Activated naive CD8-positive, alpha-beta T cell treated with anti-CD3 and anti-CD28 coated beads, Interleukin-2, amount 50 U/mL, for 16 hours (primary cell): Measurements from ENCODE around the gene TRPM2.
"Not testable (repeated sequence)": the region's sequence is repeated elsewhere in the genome, so short reads cannot be mapped to it uniquely, and the experiment has no call there.

Source experiments
- DNase-seq: peaks from one replicate; pipeline ENCODE4 v3.0.0-alpha.2; 2020; ENCODE audit warnings: low read depth, low spot score

Gene TRPM2

DNA sequence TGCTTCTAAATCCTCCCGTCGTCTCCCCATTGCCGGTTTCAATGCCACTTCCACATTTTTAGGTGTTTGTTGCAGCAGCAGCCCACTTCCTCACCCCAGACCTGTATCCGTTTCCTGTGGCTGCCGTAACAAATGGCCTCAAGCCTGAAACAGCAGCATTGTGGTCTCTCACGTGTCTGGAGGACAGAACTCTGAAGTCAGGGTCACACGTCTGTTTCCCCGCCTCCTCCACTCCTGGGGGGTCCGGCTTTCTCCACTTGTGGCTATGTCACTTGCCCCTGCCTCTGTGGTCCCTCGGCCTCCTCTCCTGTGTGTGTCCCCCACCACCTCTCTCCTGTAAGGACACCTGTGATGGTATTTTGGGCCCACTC lies 21.8 kb downstream of the TRPM2 start:
- no peak for DNase-seq

DNA sequence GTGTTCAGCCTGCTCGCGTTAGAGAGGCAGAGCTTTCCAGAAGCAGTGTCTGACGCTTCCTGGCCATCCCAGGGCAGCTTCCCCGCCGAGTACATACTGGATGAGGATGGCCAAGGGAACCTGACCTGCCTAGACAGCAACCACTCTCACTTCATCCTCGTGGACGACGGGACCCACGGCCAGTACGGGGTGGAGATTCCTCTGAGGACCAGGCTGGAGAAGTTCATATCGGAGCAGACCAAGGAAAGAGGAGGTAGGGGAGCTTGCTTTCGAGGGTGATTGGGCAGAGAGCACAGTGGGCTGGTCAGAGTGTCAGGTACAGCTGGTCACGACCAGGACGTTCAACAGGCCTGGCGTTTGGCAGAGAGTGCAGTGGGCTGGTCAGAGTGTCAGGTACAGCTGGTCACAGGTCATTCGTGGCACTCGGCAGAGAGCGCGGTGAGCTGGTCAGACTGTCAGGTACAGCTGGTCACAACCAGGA lies 22.4 kb downstream of the TRPM2 start:
- DNase-seq, result no peak

- no peak for DNase-seq
These were observed 23.2 kb downstream of the TRPM2 start for GRCh38 chr21:44376606-44377005.

DNA sequence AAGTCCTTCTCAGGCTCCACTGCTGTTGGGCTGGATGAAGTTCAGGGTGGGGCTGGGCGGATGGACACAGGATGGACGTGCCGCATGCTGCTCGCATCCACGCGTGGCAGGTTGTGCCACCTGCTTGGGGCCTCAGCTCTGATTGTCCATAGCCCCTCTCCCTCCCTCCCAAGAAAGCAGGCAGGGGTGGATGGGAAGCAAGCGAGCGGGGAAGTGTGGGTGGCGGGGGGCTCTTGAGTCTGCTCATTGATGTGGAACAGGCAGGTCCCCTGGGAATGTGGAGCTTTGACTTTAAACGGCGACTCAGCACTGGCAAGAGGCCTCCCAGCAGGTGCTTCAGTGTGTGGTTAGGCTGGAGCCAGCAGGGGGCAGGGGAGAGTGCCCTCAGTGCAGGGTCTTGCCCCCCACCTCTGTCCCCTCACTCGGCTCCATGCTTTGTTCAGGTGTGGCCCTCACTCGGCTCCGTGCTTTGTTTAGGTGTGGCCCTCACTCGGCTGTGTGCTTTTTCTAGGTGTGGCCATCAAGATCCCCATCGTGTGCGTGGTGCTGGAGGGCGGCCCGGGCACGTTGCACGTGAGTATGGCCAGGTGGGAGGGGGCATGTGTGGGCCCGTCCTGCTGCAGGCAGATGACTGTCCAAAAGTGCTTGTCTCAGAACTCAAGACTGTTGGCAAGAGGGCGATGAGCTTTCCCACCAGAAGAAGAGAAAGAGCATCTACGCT lies 23.9 kb downstream of the TRPM2 start:
- DNase-seq, result no peak

GRCh38 chr21:44377922-44378645 lies 24.7 kb downstream of the TRPM2 start:
- DNase-seq, result no peak

DNA sequence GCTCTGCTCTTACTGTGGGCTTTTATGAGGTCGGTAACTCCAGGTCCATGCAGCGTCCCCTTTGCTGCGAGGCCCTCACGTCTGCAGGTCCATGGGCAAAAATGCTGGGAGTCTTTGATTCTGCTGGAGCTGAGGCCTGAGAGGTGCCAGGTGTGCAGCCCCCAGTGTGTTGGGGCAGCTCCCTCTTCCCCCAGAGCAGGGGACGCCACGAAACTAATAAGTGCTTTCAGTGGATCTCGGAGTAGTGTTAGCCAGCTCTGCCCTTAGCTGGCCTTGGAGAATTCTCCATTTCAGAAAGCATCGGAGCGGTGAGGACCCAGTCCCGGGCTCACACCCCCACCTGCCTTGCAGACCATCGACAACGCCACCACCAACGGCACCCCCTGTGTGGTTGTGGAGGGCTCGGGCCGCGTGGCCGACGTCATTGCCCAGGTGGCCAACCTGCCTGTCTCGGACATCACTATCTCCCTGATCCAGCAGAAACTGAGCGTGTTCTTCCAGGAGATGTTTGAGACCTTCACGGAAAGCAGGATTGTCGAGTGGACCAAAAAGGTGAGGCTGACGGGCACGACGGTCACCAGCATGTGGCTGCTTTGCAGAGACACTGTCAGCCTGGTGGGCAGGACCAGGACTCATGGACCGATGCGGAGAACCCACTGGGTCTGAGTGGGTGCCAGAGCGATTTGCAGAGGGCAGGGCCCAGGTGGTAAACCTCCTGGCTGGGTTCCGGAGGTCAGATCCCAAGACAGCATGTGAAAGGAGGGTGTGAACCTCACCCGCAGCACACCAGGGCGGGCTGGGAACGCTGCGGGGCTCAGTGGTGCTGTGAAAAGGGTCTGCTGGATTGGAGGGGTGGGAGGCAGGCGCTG lies 25.5 kb downstream of the TRPM2 start:
- no peak for DNase-seq

GRCh38 chr21:44379515-44379848 lies 26.1 kb downstream of the TRPM2 start:
- DNase-seq, result no peak

DNA sequence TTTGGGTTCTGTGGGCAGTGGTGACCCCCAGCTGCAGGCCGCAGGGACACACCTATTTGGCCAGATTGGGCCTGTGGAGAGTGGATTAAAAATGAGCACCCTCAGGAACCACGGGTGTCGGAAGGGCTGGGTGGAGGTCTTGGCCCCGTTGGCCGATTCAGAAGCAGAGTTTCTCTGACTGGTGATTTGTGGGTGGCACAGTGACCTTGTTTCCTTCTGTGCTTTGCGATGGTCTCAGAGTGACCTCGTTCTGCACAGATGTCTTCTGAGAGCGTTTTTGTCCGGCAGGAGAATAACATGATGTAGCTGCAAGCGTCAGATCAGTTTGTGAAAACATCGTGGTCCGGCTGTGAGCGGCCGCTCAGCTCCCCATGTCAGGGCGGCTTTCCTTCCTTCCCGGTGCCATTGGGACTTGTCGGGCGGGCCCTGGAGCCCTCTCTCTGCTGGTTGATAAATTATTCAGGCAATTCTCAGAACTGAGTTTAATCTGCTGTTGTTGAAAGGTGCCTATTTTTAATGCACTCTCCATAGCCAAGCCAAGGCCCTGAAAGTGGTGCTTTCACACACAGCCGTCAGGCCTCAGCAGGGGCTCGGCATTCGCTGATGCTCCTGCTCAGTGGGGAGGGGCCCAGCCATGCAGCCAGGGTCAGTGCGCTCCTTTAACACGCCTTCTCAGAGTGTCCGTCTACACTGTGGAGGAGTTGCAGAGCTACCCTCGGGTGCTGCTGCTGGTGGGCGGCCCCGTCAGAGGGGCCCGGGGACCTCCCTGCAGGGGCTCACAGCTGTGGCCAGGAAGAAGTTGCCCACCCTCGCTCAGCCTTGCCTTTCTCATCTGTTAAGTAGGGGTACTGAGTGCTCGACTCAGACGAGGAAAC lies 26.8 kb downstream of the TRPM2 start:
- no peak for DNase-seq

GRCh38 chr21:44380876-44381275 lies 27.5 kb downstream of the TRPM2 start:
- no peak for DNase-seq

DNA sequence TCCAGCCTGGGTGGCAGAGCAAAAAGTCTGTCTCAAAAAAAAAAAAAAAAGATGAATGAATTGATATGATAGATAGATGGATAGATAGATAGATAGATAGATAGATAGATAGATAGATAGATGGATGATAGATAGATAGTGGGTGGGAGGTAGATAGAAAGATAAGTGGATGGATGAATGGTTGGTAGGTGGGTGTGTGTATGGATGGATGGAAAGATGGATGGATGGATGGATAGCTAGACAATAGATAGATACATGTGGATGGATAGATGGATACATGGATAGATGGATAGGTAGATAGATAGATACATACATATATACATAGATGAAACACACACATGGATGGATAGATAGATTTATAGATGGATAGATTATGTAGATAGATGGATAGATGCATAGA lies 28.5 kb downstream of the TRPM2 start:
- DNase-seq, result no peak

DNA sequence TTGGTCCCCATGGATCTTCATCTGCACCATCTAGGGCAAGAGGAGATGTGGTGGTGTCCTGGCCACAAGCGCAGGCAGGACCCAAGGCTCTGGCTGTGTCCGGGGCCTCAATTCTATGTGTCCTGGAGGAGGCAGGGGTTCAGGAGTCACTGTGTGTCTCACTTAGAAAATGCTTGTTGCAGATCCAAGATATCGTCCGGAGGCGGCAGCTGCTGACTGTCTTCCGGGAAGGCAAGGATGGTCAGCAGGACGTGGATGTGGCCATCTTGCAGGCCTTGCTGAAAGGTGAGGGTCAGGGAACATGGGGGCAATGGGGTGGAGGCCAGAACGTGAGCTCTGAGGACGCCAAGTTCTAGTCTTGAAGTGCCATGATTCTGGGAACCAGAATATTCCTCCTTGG lies 29.1 kb downstream of the TRPM2 start:
- DNase-seq, result no peak

GRCh38 chr21:44383216-44383615 lies 29.8 kb downstream of the TRPM2 start:
- no peak for DNase-seq

DNA sequence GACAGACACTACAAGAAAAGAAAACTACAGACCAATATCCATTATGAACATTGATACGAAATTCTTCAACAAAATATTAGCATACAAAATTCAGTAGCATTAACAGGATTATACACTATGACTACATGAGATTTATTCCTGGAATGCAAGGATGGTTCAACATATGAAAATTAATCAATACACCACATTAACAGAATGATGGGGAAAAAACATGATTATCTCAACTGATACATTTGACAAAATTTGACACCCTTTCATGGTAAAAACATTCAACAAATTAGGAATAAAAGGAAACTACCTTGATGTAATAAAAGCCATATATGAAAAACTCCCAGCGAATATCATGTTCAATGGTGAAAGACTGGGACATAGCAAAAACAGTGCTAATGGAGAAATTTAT lies 31.5 kb downstream of the TRPM2 start:
- no peak for DNase-seq

DNA sequence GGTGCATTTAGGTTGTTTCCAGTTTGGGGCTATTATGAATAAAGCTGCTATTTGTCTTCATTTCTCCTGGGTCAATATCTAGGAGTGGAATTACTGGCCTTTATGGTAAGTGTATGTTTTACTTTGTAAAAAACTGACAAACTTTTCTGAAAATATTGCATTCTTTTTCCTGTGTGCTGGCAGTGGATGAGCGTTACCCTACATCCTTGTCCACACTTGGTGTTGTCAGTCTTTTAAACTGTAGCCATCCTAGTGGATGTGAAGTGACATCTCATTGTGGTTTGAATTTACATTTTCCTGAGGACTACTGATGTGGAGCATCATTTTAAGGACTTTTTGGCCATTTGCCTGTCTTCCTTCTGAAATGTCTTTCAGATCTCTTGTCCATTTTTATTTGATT lies 35.9 kb downstream of the TRPM2 start:
- no peak for DNase-seq

GRCh38 chr21:44390886-44391285 lies 37.5 kb downstream of the TRPM2 start:
- DNase-seq, result no peak

- DNase-seq, result no peak
These were observed 38.1 kb downstream of the TRPM2 start for GRCh38 chr21:44391345-44392091.

GRCh38 chr21:44392185-44392584 lies 38.8 kb downstream of the TRPM2 start:
- DNase-seq, result no peak

DNA sequence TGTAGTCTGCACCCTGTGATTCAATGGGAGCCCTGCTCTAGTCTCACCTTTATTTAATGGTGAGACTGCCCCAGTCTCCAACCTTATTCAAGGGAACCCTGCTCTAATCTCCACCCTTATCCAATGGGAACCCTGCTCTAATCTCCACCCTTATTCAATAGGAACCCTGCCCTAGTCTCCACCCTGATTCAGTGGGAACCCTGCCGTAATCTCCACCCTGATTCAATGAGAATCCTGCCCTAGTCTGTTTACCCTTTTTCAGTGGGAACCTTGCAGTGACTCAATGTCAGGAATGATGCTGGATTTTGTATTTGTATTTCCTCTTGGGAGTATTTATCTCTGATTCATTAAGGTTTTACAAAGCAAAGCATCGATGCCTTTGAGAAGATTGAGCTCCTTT lies 39.5 kb downstream of the TRPM2 start:
- DNase-seq, result no peak

GRCh38 chr21:44394733-44395132 lies 41.3 kb downstream of the TRPM2 start:
- DNase-seq, result no peak

- no peak for DNase-seq
These were observed 41.8 kb downstream of the TRPM2 start for GRCh38 chr21:44395260-44395659.

GRCh38 chr21:44396803-44397202 lies 43.4 kb downstream of the TRPM2 start:
- DNase-seq, result not testable (repeated sequence)
